Stomach smooth muscle (tissue), 2 donors: ENCODE results near the gene ABCC1.

ENCODE experiments used
- H3K27ac ChIP-seq: one replicate; pipeline ENCODE4 v1.7.0; 2013; ENCODE audit warnings: mild to moderate bottlenecking, low read length, inconsistent platforms
- H3K27me3 ChIP-seq, 2 donors: one replicate each; pipeline ENCODE4 v1.7.0; 2013; ENCODE audit warnings: low read length in 2 of 2; ENCODE audit not compliant: insufficient read depth in 2 of 2, control insufficient read depth in 1 of 2
- H3K36me3 ChIP-seq, 2 donors: one replicate each; pipeline ENCODE4 v1.7.0; 2013; ENCODE audit warnings: low read length in 2 of 2; ENCODE audit not compliant: control insufficient read depth in 2 of 2, insufficient read depth in 2 of 2
- H3K4me1 ChIP-seq: one replicate; pipeline ENCODE4 v1.7.0; 2013; ENCODE audit warnings: low read length; ENCODE audit not compliant: control insufficient read depth, insufficient read depth
- H3K4me3 ChIP-seq, 2 donors: one replicate each; pipeline ENCODE4 v1.7.0; 2013; ENCODE audit warnings: low read length in 2 of 2
- H3K9ac ChIP-seq, 2 donors: one replicate each; pipeline ENCODE4 v1.7.0; 2013; ENCODE audit warnings: low read length in 2 of 2, mild to moderate bottlenecking in 1 of 2
- H3K9me3 ChIP-seq, 2 donors: one replicate each; pipeline ENCODE4 v1.7.0; 2013; ENCODE audit warnings: low read length in 2 of 2; ENCODE audit not compliant: control insufficient read depth in 2 of 2
- donor health status: healthy.
- donor health status: Pancreatic carcinoma.

Gene ABCC1

GRCh38 chr16:16009401-16009800 lies 60.0 kb downstream of the ABCC1 start:
- H3K4me1 ChIP-seq, result peaks cover 15% of the 10 kb centered on the region
- no peaks in the 10 kb centered on the region for H3K9me3 ChIP-seq
- no peak overlapping the region for H3K9ac ChIP-seq
- no peaks in the 10 kb centered on the region for H3K27me3 ChIP-seq
- no peak overlapping the region for H3K4me3 ChIP-seq
- H3K36me3 ChIP-seq, result peaks cover 13 to 22% of the 10 kb centered on the region in 2 donors
- H3K27ac ChIP-seq, result peak overlapping the region; percentile 46

- Histone ChIP-seq H3K36me3 (peaks cover 13 to 22% of the 10 kb centered on the region in 2 donors), H3K9ac (no peak overlapping the region), H3K27ac (no peak overlapping the region), H3K9me3 (no peaks in the 10 kb centered on the region), H3K4me1 (peaks cover 18% of the 10 kb centered on the region), H3K27me3 (no peaks in the 10 kb centered on the region), H3K4me3 (no peak overlapping the region)
Measured at GRCh38 chr16:16010194-16010593, 60.8 kb downstream of the ABCC1 start.

GRCh38 chr16:16012144-16012543 lies 62.7 kb downstream of the ABCC1 start:
- H3K9ac ChIP-seq, result no peak overlapping the region
- H3K27me3 ChIP-seq, result no peaks in the 10 kb centered on the region
- H3K4me1 ChIP-seq, result peaks cover 20% of the 10 kb centered on the region
- peaks cover 19 to 31% of the 10 kb centered on the region in 2 donors for H3K36me3 ChIP-seq
- no peak overlapping the region for H3K4me3 ChIP-seq
- no peaks in the 10 kb centered on the region for H3K9me3 ChIP-seq
- H3K27ac ChIP-seq, result no peak overlapping the region

- Histone ChIP-seq H3K36me3 (peaks cover 25 to 37% of the 10 kb centered on the region in 2 donors), H3K27me3 (no peaks in the 10 kb centered on the region), H3K4me1 (peaks cover 20% of the 10 kb centered on the region), H3K4me3 (no peak overlapping the region), H3K27ac (peak overlapping the region; percentile 37), H3K9me3 (no peaks in the 10 kb centered on the region), H3K9ac (no peak overlapping the region)
Measured at GRCh38 chr16:16013812-16014211, 64.4 kb downstream of the ABCC1 start.

- H3K27me3 ChIP-seq, result no peaks in the 10 kb centered on the region
- H3K36me3 ChIP-seq, result peaks cover 25 to 33% of the 10 kb centered on the region in 2 donors
- no peaks in the 10 kb centered on the region for H3K9me3 ChIP-seq
- H3K4me1 ChIP-seq, result peaks cover 19% of the 10 kb centered on the region
- H3K4me3 ChIP-seq, result peak overlapping the region in 1 of 2 donors; percentile 44
- H3K9ac ChIP-seq, result no peak overlapping the region
- peak overlapping the region; percentile 58 for H3K27ac ChIP-seq
Measured at GRCh38 chr16:16014329-16015224, 65.2 kb downstream of the ABCC1 start.

GRCh38 chr16:16015849-16016248 lies 66.4 kb downstream of the ABCC1 start:
- no peak overlapping the region for H3K4me3 ChIP-seq
- H3K27me3 ChIP-seq, result no peaks in the 10 kb centered on the region
- H3K36me3 ChIP-seq, result peaks cover 24 to 28% of the 10 kb centered on the region in 2 donors
- no peaks in the 10 kb centered on the region for H3K9me3 ChIP-seq
- peaks cover 17% of the 10 kb centered on the region for H3K4me1 ChIP-seq
- H3K27ac ChIP-seq, result peak overlapping the region; percentile 19
- H3K9ac ChIP-seq, result no peak overlapping the region

- no peak overlapping the region for H3K9ac ChIP-seq
- H3K4me1 ChIP-seq, result peaks cover 20% of the 10 kb centered on the region
- no peak overlapping the region for H3K4me3 ChIP-seq
- H3K36me3 ChIP-seq, result peaks cover 27 to 28% of the 10 kb centered on the region in 2 donors
- H3K27ac ChIP-seq, result peak overlapping the region; percentile 18
- H3K9me3 ChIP-seq, result no peaks in the 10 kb centered on the region
- no peaks in the 10 kb centered on the region for H3K27me3 ChIP-seq
Measured at GRCh38 chr16:16016388-16016964, 67.1 kb downstream of the ABCC1 start.

- Histone ChIP-seq H3K9me3 (no peaks in the 10 kb centered on the region), H3K9ac (no peak overlapping the region), H3K4me1 (peaks cover 33% of the 10 kb centered on the region), H3K27ac (no peak overlapping the region), H3K27me3 (no peaks in the 10 kb centered on the region), H3K36me3 (peaks cover 23 to 24% of the 10 kb centered on the region in 2 donors), H3K4me3 (no peak overlapping the region)
Measured at GRCh38 chr16:16017812-16018211, 68.4 kb downstream of the ABCC1 start.

- no peaks in the 10 kb centered on the region for H3K9me3 ChIP-seq
- no peak overlapping the region for H3K4me3 ChIP-seq
- H3K9ac ChIP-seq, result no peak overlapping the region
- no peak overlapping the region for H3K27ac ChIP-seq
- peaks cover 40% of the 10 kb centered on the region for H3K4me1 ChIP-seq
- no peaks in the 10 kb centered on the region for H3K27me3 ChIP-seq
- H3K36me3 ChIP-seq, result peaks cover 21 to 23% of the 10 kb centered on the region in 2 donors
Measured at GRCh38 chr16:16018705-16019104, 69.3 kb downstream of the ABCC1 start.

GRCh38 chr16:16019488-16019887 lies 70.1 kb downstream of the ABCC1 start:
- H3K4me1 ChIP-seq, result peaks cover 39% of the 10 kb centered on the region
- H3K27ac ChIP-seq, result no peak overlapping the region
- H3K4me3 ChIP-seq, result no peak overlapping the region
- H3K9me3 ChIP-seq, result no peaks in the 10 kb centered on the region
- H3K27me3 ChIP-seq, result no peaks in the 10 kb centered on the region
- H3K36me3 ChIP-seq, result peaks cover 21 to 23% of the 10 kb centered on the region in 2 donors
- H3K9ac ChIP-seq, result no peak overlapping the region

GRCh38 chr16:16020291-16020690 lies 70.9 kb downstream of the ABCC1 start:
- H3K9me3 ChIP-seq, result no peaks in the 10 kb centered on the region
- H3K4me3 ChIP-seq, result no peak overlapping the region
- no peak overlapping the region for H3K27ac ChIP-seq
- peaks cover 39% of the 10 kb centered on the region for H3K4me1 ChIP-seq
- peaks cover 21 to 23% of the 10 kb centered on the region in 2 donors for H3K36me3 ChIP-seq
- no peak overlapping the region for H3K9ac ChIP-seq
- H3K27me3 ChIP-seq, result no peaks in the 10 kb centered on the region
